Lower leg skin (tissue), 3 donors: ENCODE measurements around the gene GPR68.

Experiments
- POLR2A ChIP-seq, 2 donors: fragments of 450-650 bp; IDR thresholded peaks; one replicate each; pipeline ENCODE4 v1.6.1; 2016 to 2017; ENCODE audit warnings: antibody characterized with exemption in 2 of 2, mild to moderate bottlenecking in 1 of 2, moderate library complexity in 1 of 2
- TF ChIP-seq, protein P1 (sequence below), 3 donors: fragments of 450-650 bp; IDR thresholded peaks; one replicate each; pipeline ENCODE4 v1.5.1; 2016; ENCODE audit warnings: antibody characterized with exemption in 3 of 3, mild to moderate bottlenecking in 3 of 3, moderate library complexity in 2 of 3

DNA sequence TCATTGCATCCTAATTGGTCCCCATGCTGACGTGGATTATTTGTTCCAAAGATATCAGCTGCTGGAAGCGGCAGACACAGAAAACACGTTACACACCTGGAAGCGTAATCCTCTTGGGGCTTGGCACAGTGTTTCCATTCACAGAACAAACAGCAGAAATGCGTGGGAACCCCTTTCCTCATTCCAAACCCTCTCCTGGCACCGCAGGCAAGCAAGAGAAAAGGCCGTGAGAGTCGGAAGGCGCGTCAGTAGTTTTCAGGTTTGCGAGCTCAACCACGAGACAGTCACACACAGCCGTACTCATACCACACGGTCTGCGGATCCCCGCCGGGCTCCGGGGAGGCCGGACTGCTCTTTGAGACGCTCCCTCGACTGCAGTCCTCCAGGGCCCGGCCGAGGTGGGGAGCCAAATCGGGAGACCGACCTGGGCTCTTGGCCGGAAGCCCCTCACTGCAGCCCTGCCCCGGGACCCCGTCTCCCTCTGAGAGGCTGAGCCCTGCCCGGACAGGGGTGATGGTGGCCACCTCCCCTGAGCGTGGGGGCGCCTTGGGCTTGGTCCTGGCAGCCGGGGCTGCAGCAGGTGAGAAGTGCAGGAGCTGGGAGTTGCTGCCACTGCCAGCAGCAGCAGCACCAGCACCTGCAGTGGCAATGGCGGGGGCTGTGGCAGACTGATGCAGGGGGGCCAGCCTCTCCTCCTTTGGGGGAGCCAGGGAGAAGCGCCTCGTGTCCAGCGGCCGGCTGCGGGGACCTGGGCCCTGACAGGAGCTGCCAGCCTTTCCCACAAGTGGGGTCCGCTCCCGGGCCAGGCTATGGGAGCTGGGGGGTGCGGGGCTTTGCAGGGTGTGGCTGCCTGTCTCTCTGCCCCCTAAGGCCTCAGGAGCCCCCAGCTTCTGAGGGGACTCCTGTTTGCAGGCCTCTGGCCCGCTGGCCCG is 28.1 kb upstream of the GPR68 start:
- TF ChIP-seq, protein P1, sequence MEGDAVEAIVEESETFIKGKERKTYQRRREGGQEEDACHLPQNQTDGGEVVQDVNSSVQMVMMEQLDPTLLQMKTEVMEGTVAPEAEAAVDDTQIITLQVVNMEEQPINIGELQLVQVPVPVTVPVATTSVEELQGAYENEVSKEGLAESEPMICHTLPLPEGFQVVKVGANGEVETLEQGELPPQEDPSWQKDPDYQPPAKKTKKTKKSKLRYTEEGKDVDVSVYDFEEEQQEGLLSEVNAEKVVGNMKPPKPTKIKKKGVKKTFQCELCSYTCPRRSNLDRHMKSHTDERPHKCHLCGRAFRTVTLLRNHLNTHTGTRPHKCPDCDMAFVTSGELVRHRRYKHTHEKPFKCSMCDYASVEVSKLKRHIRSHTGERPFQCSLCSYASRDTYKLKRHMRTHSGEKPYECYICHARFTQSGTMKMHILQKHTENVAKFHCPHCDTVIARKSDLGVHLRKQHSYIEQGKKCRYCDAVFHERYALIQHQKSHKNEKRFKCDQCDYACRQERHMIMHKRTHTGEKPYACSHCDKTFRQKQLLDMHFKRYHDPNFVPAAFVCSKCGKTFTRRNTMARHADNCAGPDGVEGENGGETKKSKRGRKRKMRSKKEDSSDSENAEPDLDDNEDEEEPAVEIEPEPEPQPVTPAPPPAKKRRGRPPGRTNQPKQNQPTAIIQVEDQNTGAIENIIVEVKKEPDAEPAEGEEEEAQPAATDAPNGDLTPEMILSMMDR (IDR thresholded peaks at IDR 0.05), result no peak
- no peak for TF ChIP-seq POLR2A (IDR thresholded peaks at IDR 0.05)
